Measurements from ENCODE around the gene CUEDC1.

DNA sequence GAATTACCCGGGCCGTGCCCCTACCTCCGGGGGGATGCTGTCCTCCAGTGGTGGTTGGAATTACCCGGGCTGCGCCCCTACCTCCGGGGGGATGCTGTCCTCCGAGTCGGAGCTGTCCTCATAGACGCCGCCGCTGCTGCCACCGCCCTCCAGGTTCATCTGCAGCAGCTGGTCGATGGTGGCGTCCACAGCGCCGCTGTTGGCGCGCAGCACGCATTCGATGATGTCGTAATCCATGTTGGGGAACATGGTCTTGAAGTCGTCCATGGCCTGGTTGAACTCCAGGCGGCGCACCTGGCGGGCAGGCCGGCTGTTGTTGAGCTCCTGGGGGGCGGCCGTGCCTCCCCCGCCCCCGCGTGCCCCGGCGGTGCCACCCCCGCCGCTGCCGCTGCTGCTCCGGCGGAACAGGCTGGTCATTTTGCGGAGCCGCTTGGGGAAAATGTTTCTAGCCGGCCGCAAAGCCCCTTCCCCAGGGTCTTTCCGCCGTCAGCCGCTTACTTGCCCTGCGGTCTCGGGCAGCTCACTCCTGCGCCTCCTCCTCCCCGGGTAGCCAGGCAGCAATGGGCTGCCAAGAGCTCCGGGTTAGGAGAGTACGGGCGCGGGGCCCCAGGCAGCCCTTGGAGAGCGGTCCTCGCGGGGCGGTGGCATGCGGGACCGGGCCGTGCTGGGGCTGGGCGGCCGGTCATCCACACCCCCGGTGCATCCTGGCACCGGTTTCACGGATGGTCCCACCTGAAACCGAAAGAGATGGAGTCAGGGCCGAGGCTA lies 69.9 kb downstream of the CUEDC1 start:
- TF ChIP-seq, protein P1, sequence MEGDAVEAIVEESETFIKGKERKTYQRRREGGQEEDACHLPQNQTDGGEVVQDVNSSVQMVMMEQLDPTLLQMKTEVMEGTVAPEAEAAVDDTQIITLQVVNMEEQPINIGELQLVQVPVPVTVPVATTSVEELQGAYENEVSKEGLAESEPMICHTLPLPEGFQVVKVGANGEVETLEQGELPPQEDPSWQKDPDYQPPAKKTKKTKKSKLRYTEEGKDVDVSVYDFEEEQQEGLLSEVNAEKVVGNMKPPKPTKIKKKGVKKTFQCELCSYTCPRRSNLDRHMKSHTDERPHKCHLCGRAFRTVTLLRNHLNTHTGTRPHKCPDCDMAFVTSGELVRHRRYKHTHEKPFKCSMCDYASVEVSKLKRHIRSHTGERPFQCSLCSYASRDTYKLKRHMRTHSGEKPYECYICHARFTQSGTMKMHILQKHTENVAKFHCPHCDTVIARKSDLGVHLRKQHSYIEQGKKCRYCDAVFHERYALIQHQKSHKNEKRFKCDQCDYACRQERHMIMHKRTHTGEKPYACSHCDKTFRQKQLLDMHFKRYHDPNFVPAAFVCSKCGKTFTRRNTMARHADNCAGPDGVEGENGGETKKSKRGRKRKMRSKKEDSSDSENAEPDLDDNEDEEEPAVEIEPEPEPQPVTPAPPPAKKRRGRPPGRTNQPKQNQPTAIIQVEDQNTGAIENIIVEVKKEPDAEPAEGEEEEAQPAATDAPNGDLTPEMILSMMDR (IDR thresholded peaks at IDR 0.05) = no peak
- TF ChIP-seq POLR2A (IDR thresholded peaks at IDR 0.05) = no peak

Data from heart left ventricle (tissue), 13 donors.